ENCODE data around the gene TEX13A.

Gene TEX13A

GRCh38 chrX:105179644-105180043 lies 40.9 kb downstream of the TEX13A start:
- H3K36me3 ChIP-seq (ENCODE audit: control insufficient read depth, insufficient read depth, low read length): no peaks in the 10 kb centered on the region
- DNase-seq (ENCODE audit: extremely low read depth, insufficient read length): no peak
- H3K27me3 ChIP-seq (replicated peaks; ENCODE audit: control insufficient read depth, insufficient read depth, low read length): no peaks in the 10 kb centered on the region
- no peak overlapping the region for H3K4me3 ChIP-seq (replicated peaks; ENCODE audit: low read depth, low read length)
- no peak for TF ChIP-seq CTCF (IDR thresholded peaks at IDR 0.05; ENCODE audit: insufficient read depth, low read length, poor library complexity, severe bottlenecking)

- TF ChIP-seq CTCF (IDR thresholded peaks at IDR 0.05; ENCODE audit: insufficient read depth, low read length, poor library complexity, severe bottlenecking): no peak
- Histone ChIP-seq H3K27me3 (replicated peaks; ENCODE audit: control insufficient read depth, insufficient read depth, low read length) (no peaks in the 10 kb centered on the region), H3K36me3 (ENCODE audit: control insufficient read depth, insufficient read depth, low read length) (no peaks in the 10 kb centered on the region), H3K4me3 (replicated peaks; ENCODE audit: low read depth, low read length) (no peak overlapping the region)
- no peak for DNase-seq (ENCODE audit: extremely low read depth, insufficient read length)
Measured at GRCh38 chrX:105173071-105173470, 47.4 kb downstream of the TEX13A start.
